GM21576 (cell line): Measurements from ENCODE around the gene KANSL1.
"Not testable (repeated sequence)": the region's sequence is repeated elsewhere in the genome, so short reads cannot be mapped to it uniquely, and the experiment has no call there.

Experiments
- ATAC-seq: cut with Tn5 transposase; IDR thresholded peaks from one replicate; pipeline ENCODE4 v1.9.1; 2021; ENCODE audit warnings: mild to moderate bottlenecking, moderate library complexity; ENCODE audit not compliant: unreplicated experiment

KANSL1 gene

GRCh38 chr17:46193151-46193625 lies at the start of gene KANSL1:
KANSL1 (minus strand) TSS chr17:46193429; CDS start chr17:46172143, 21,286 bp downstream.
- ATAC-seq = peak; percentile 50

- not testable (repeated sequence) for ATAC-seq
Observed at GRCh38 chr17:46231359-46231758, 38.1 kb upstream of the KANSL1 start.

- ATAC-seq = peak; percentile 98
Observed at GRCh38 chr17:46225274-46225794, 32.1 kb upstream of the KANSL1 start.

- peak; percentile 27 for ATAC-seq
Observed at GRCh38 chr17:46224864-46225263, 31.6 kb upstream of the KANSL1 start.

GRCh38 chr17:46223041-46223440 lies 29.8 kb upstream of the KANSL1 start:
- not testable (repeated sequence) for ATAC-seq

- no peak for ATAC-seq
Observed at GRCh38 chr17:46216682-46217081, 23.5 kb upstream of the KANSL1 start.

GRCh38 chr17:46212634-46213435 lies 19.6 kb upstream of the KANSL1 start:
- ATAC-seq = no peak

- ATAC-seq = no peak
Observed at GRCh38 chr17:46208997-46209396, 15.8 kb upstream of the KANSL1 start.

GRCh38 chr17:46205975-46206374 lies 12.7 kb upstream of the KANSL1 start:
- ATAC-seq = no peak

- ATAC-seq = no peak
Observed at GRCh38 chr17:46202424-46202823, 9.2 kb upstream of the KANSL1 start.

- no peak for ATAC-seq
Observed at GRCh38 chr17:46201491-46201890, 8.3 kb upstream of the KANSL1 start.

- no peak for ATAC-seq
Observed at GRCh38 chr17:46200197-46200596, 7.0 kb upstream of the KANSL1 start.

- ATAC-seq = no peak
Observed at GRCh38 chr17:46199379-46199778, 6.2 kb upstream of the KANSL1 start.

GRCh38 chr17:46198233-46198632 lies 5.0 kb upstream of the KANSL1 start:
- ATAC-seq = no peak

GRCh38 chr17:46197530-46197929 lies 4.3 kb upstream of the KANSL1 start:
- ATAC-seq = no peak

- no peak for ATAC-seq
Observed at GRCh38 chr17:46195939-46196716, 2.9 kb upstream of the KANSL1 start.

GRCh38 chr17:46195217-46195855 lies 2.1 kb upstream of the KANSL1 start:
- no peak for ATAC-seq

- ATAC-seq = no peak
Observed at GRCh38 chr17:46194393-46195216, 1.4 kb upstream of the KANSL1 start.

GRCh38 chr17:46193626-46194392 lies 580 bp upstream of the KANSL1 start:
- ATAC-seq = peak; percentile 60
